Measurements from ENCODE around the gene SYT3.
"Not testable (repeated sequence)": the region's sequence is repeated elsewhere in the genome, so short reads cannot be mapped to it uniquely, and the experiment has no call there.

The SYT3 gene

DNA sequence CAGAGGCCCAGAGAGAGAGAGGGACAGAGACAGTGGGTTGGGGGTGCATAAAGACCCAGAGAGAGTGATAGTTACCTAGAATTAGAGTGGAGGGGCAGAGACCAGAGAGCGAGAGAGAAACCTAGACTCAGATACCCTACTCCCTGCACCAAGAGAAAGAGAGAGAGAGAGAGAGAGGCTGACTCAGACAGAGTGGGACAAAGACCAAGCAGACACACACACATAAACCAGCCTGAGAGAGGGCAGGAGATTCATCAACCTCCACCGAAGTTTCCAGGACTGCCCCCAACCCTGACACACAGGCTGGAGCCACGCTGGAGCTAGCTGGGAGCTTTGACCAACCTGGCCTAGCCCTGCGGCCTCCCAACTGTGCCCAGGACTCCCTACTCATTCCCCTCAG lies 12.9 kb downstream of the SYT3 start:
- TF ChIP-seq, protein P1, sequence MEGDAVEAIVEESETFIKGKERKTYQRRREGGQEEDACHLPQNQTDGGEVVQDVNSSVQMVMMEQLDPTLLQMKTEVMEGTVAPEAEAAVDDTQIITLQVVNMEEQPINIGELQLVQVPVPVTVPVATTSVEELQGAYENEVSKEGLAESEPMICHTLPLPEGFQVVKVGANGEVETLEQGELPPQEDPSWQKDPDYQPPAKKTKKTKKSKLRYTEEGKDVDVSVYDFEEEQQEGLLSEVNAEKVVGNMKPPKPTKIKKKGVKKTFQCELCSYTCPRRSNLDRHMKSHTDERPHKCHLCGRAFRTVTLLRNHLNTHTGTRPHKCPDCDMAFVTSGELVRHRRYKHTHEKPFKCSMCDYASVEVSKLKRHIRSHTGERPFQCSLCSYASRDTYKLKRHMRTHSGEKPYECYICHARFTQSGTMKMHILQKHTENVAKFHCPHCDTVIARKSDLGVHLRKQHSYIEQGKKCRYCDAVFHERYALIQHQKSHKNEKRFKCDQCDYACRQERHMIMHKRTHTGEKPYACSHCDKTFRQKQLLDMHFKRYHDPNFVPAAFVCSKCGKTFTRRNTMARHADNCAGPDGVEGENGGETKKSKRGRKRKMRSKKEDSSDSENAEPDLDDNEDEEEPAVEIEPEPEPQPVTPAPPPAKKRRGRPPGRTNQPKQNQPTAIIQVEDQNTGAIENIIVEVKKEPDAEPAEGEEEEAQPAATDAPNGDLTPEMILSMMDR (IDR thresholded peaks at IDR 0.05; ENCODE audit: low read length, missing control alignments) = no peak
- DNase-seq (ENCODE audit: low read depth) = no peak

DNA sequence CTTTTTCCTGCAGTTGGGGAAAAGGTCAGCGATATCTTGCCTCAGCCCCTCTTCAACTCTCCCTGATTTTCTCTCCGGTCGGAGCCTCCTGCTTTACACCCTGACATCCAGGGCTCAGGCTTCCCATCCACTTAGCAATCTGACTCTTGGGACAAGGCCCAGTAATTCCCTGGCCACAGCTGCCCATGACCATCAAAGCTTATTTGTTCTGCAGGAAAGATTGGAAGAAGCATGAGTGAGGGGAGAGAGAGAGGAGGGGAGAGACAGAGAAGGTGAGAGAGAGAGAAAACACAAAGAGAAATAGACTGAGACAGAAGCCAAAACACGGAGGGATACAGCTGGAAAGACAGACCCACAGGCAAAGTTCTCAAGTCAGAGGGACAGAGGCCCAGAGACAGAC lies 13.7 kb downstream of the SYT3 start:
- no peak for DNase-seq (ENCODE audit: low read depth)
- H3K4me3 ChIP-seq (replicated peaks; ENCODE audit: low read depth, low read length) = no peak overlapping the region
- TF ChIP-seq, protein P1 (IDR thresholded peaks at IDR 0.05; ENCODE audit: low read length, missing control alignments) = no peak

More for the DNA sequence above, 12.9 kb downstream of the SYT3 start:
- H3K4me3 ChIP-seq (replicated peaks; ENCODE audit: low read depth, low read length) = no peak overlapping the region

DNA sequence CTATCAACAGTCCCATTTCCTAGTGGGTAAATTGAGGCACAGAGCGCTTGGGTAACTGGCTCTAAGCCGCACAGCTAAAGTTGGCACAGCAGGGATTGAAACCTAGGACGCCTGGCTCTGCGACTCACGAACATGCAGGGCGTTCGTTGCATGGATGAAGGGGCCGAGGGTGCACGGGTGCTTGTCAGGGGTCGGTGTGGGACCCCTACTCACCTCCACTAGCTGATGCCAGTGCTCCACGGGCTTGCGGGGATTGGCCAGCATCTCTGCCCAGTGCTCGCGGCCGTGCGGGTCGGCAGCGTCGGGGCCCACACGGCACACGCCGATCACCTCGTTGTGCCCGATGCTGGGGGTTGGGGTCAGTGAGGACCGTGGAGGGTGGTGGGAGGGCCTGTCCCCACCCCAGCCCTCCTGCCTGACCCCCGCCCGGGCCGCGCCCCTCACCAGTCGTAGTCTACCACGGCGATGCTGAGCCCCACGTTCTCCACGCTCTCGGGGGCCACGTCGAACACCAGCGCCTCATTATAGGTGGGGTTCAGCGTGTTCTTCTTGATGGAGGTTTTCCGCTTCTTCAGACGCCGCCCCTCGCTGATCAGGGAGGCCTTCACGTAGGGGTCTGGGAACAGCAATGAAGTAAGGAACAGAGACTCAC lies 14.6 kb downstream of the SYT3 start:
- TF ChIP-seq, protein P1 (IDR thresholded peaks at IDR 0.05; ENCODE audit: low read length, missing control alignments) = no peak
- H3K4me3 ChIP-seq (replicated peaks; ENCODE audit: low read depth, low read length) = no peak overlapping the region
- DNase-seq (ENCODE audit: low read depth) = no peak

DNA sequence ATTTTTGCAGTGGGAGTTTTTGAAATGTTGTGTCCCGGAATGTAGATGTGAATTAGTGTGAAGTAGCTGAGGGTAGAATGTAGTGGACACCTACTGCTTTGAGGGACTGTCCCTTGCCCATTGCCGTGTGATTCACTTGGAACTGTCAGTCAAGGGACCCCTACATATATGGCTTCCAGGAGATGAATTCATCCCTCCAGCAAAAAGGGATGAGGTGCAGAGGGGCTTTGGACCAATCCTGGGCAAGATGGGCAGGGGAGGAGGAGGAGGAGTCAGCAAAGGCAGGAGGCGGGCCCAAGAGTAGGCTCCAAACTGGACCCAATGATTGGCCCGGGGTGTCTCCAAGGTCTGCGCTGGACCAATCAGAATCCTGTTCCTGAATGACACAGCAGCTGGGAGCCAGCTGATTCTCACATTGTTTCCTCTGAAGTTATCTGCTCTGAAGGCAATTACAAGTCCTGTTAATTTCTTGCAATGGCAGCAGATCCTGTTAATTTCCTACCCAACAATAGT lies 19.2 kb downstream of the SYT3 start:
- H3K4me3 ChIP-seq (replicated peaks; ENCODE audit: low read depth, low read length); DNase-seq (ENCODE audit: low read depth): not testable (repeated sequence)

DNA sequence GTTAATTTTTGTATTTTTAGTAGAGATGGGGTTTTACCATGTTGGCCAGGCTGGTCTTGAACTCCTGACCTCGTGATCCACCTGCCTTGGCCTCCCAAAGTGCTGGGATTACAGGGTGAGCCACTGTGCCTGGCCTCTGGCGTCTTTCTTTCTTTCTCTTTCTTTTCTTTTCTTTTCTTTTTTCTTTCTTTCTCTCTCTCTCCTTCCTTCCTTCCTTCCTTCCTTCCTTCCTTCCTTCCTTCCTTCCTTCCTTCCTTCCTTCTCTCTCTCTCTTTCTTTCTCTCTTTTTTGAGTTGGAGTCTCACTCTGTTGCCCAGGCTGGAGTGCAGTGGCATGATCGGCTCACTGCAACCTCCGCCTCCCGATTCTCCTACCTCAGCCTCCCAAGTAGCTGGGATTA lies 20.5 kb downstream of the SYT3 start:
- not testable (repeated sequence) for DNase-seq (ENCODE audit: low read depth); H3K4me3 ChIP-seq (replicated peaks; ENCODE audit: low read depth, low read length)

DNA sequence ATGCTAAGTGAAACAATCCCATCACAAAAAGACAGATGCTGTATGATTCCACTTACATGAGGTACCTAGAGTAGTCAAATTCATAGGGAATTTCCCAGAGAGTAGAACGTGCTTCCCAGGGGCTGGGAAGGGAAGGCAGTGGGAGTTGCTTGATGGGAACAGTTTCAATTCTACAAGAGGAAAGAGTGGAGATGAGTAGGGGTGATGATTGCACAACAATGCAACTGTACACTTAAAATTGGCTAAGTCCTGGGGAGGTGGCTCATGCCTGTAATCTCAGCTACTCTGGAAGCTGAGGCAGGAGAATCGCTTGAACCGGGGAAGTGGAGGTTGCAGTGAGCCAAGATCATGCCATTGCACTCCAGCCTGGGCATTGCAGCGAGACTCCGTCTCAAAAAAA lies 21.3 kb downstream of the SYT3 start:
- DNase-seq (ENCODE audit: low read depth) = peak; percentile 42
- not testable (repeated sequence) for H3K4me3 ChIP-seq (replicated peaks; ENCODE audit: low read depth, low read length)

DNA sequence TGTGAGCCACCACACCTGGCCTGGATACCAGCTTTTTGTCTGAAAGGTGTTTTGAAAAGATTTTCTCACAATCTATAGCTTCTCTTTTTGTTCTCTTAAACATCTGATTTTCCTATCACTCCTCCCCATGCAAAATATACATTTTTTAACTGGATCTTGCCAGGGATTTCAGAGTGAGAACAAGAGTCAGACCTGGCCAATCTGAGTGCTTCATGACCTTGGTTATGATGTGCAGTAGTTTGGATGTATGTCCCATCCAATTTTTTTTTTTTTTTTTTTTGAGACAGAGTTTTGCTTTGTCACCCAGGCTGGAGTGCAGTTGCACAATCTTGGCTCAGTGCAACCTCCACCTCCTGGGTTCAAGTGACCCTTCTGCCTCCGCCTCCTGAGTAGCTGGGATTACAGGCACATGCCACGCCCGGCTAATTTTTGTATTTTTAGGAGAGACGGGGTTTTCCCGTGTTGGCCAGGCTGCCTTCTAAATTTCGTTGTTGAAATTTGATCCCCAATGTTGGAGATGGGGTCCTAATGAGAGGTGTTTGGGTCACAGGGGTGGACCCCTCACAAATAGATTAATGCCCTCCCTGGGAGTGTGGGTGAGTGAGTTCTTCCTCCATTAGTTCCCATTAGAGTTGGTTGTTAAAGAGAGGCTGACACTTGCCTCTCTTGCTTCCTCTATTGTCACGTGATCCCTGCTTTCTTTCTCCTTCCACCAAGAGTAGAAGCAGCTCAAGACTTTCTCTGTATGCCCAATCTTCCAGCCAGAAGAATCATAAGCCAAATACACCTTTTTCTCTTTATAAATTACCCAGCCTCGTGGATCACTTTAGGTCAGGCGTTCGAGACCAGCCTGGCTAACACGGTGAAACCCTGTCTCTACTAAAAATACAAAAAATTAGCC lies 26.9 kb downstream of the SYT3 start:
- H3K4me3 ChIP-seq (replicated peaks; ENCODE audit: low read depth, low read length); DNase-seq (ENCODE audit: low read depth): not testable (repeated sequence)

DNA sequence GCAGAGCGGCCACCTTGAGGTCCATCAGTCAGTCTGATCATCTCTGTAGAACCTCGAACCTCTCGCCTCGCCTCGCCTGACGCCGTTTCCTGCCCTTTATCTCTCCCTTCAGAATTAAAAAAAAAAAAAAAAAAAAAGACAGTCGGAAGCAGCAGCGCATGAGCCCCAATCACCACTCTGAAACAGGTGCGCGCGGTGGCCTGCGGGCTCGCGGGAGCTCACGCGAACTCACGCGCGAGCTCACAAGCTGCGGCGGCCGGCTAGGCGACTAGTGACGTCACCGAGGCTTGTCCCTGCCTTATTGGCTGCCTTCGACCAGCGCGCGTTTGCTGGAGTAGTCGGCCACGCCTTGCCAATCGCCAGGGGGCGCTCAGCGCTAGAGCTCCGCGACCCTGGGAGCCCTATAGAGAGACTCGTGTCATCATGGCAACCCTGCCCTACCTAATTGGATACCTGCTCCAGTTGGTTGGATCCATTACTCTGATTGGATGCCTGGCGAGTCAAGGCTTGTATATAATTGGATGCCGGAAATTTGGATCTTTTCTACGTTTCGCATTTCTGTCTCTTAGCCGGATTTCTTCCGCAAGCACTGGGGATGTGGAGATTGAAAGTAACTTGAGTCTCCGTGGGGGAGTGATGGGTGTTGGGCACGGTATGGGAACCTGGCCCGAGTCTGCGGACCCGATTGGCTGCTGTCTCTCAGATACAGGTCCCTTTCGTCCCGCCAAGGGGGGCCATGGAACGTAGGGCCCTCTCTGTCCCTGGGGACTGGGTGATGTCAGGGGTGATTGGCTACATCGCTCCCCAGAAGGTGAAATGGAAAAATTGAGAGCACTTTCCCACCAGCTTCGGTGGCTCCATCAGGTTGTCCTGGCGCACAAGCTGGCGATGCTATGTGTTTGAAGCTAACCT lies 31.6 kb downstream of the SYT3 start:
- no peak overlapping the region for H3K4me3 ChIP-seq (replicated peaks; ENCODE audit: low read depth, low read length)
- TF ChIP-seq, protein P1 (IDR thresholded peaks at IDR 0.05; ENCODE audit: low read length, missing control alignments) = peak; percentile 63
- peak; percentile 88 for DNase-seq (ENCODE audit: low read depth)

All from fibroblast of pulmonary artery (primary cell).